HepG2 (cell line): ENCODE results near the gene SERPINE2. TPM values are rescaled to one million over a fixed set of nuclear protein-coding genes. Genes with fewer than 3 reads are reported as not detected.

ENCODE experiments used
- ARNTL ChIP-seq: sonication (generic); formaldehyde crosslinking; IDR thresholded peaks from 2 replicates; pipeline ENCODE4 v1.4.0; 2020; ENCODE audit warnings: mild to moderate bottlenecking, missing genetic modification reagents
- ATF1 ChIP-seq: IDR thresholded peaks from 2 replicates; pipeline ENCODE4 v1.6.1; 2016; ENCODE audit warnings: mild to moderate bottlenecking, control low read depth
- DPF2 ChIP-seq: sonication (generic); formaldehyde crosslinking; IDR thresholded peaks from 2 replicates; pipeline ENCODE4 v1.4.0; 2020; ENCODE audit warnings: mild to moderate bottlenecking, low read depth, missing genetic modification reagents, borderline replicate concordance
- ELF1 ChIP-seq: sonication (generic); formaldehyde crosslinking; IDR thresholded peaks from 2 replicates; pipeline ENCODE4 v1.4.0; 2020; ENCODE audit warnings: missing genetic modification reagents
- FOXP1 ChIP-seq, 2 experiments: fragments of 450-650 bp in 1 of 2; IDR thresholded peaks; 2 replicates each; pipeline ENCODE4 v1.6.1; 2017 to 2018; ENCODE audit warnings: antibody characterized with exemption in 1 of 2
- HCFC1 ChIP-seq: fragments of 150-350 bp; IDR thresholded peaks from 2 replicates; pipeline ENCODE4 v1.6.1; 2014; ENCODE audit warnings: low read depth, low read length
- HDAC2 ChIP-seq: sonication (generic); formaldehyde crosslinking; IDR thresholded peaks from 2 replicates; pipeline ENCODE4 v1.4.0; 2020; ENCODE audit warnings: missing genetic modification reagents
- HNRNPLL ChIP-seq: fragments of 200-400 bp; formaldehyde crosslinking; IDR thresholded peaks from 2 replicates; pipeline ENCODE4 v1.6.1; 2017; ENCODE audit warnings: mild to moderate bottlenecking, low read depth, low read length; ENCODE audit not compliant: poor library complexity, severe bottlenecking
- KDM4B ChIP-seq: sonication (generic); formaldehyde crosslinking; IDR thresholded peaks from 2 replicates; pipeline ENCODE4 v1.4.0; 2020; ENCODE audit warnings: missing genetic modification reagents
- KLF12 ChIP-seq: sonication (generic); formaldehyde crosslinking; IDR thresholded peaks from 2 replicates; pipeline ENCODE4 v1.4.0; 2020; ENCODE audit warnings: missing genetic modification reagents, borderline replicate concordance
- MAFF ChIP-seq: IDR thresholded peaks from 2 replicates; pipeline ENCODE4 v1.6.1; 2011; ENCODE audit warnings: low read depth, low read length, improper control_type of control experiment
- NR1H2 ChIP-seq: sonication (generic); formaldehyde crosslinking; IDR thresholded peaks from 2 replicates; pipeline ENCODE4 v1.8.1; 2022; ENCODE audit warnings: low read depth, missing genetic modification reagents, borderline replicate concordance
- PAWR ChIP-seq: sonication (generic); formaldehyde crosslinking; IDR thresholded peaks from 2 replicates; pipeline ENCODE4 v1.4.0; 2020; ENCODE audit warnings: missing genetic modification reagents, mild to moderate bottlenecking, borderline replicate concordance
- SP2 ChIP-seq: sonication (generic); formaldehyde crosslinking; IDR thresholded peaks from 2 replicates; pipeline ENCODE4 v1.5.1; 2020; ENCODE audit warnings: mild to moderate bottlenecking, missing genetic modification reagents
- ZBTB3 ChIP-seq: sonication (generic); formaldehyde crosslinking; IDR thresholded peaks from 2 replicates; pipeline ENCODE4 v1.4.0; 2020; ENCODE audit warnings: low read depth, mild to moderate bottlenecking, moderate library complexity, missing genetic modification reagents, borderline replicate concordance
- ZNF20 ChIP-seq: sonication (generic); formaldehyde crosslinking; IDR thresholded peaks from 2 replicates; pipeline ENCODE4 v1.4.0; 2020; ENCODE audit warnings: mild to moderate bottlenecking, moderate library complexity, missing genetic modification reagents
- ZNF225 ChIP-seq: sonication (generic); formaldehyde crosslinking; IDR thresholded peaks from 2 replicates; pipeline ENCODE4 v1.4.0; 2020; ENCODE audit warnings: mild to moderate bottlenecking, missing genetic modification reagents
- ZNF34 ChIP-seq: sonication (generic); formaldehyde crosslinking; IDR thresholded peaks from 2 replicates; pipeline ENCODE4 v1.4.0; 2020; ENCODE audit warnings: mild to moderate bottlenecking, missing genetic modification reagents, borderline replicate concordance
- ZNF616 ChIP-seq: sonication (generic); formaldehyde crosslinking; IDR thresholded peaks from 2 replicates; pipeline ENCODE4 v1.5.0; 2020; ENCODE audit warnings: low read depth, mild to moderate bottlenecking, missing genetic modification reagents
- ZNF672 ChIP-seq: sonication (generic); formaldehyde crosslinking; IDR thresholded peaks from 2 replicates; pipeline ENCODE4 v1.8.1; 2022; ENCODE audit warnings: missing genetic modification reagents
- ZNF788 ChIP-seq: sonication (generic); formaldehyde crosslinking; IDR thresholded peaks from 2 replicates; pipeline ENCODE4 v1.5.0; 2020; ENCODE audit warnings: mild to moderate bottlenecking, missing genetic modification reagents, borderline replicate concordance
- ZNF850 ChIP-seq: sonication (generic); formaldehyde crosslinking; conservative IDR thresholded peaks from 2 replicates; pipeline ENCODE4 v1.9.0; 2021; ENCODE audit warnings: mild to moderate bottlenecking, missing genetic modification reagents
- polyA plus RNA-seq, 8 experiments: library from polyadenylated mRNA; depleted of rRNA in 3 of 8; stranded (reverse) in 7 of 8; unstranded in 1 of 8; fragments of >200 nt; fragmentation: Illumina TruSeq in 4 of 8; extraction: Trizol in 4 of 8; gene quantifications; 2 replicates each; pipeline versions ENCODE4 v1.2.1 to v1.2.3, GENCODE V29; 2011 to 2016; ENCODE audit warnings: low read depth in 4 of 8, missing spikeins in 1 of 8, mixed read lengths in 1 of 8; ENCODE audit not compliant: insufficient read depth in 1 of 8
- total RNA-seq, 5 experiments: library from RNA; depleted of rRNA; stranded (reverse); fragments of >200 nt; fragmentation: Illumina TruSeq; extraction: Trizol; gene quantifications; 2 replicates each; pipeline ENCODE4 v1.2.3, GENCODE V29; 2016; ENCODE audit warnings: low read depth in 1 of 5
- TF ChIP-seq, protein P1 (sequence below): IDR thresholded peaks from 2 replicates; pipeline ENCODE4 v1.6.1; 2016; ENCODE audit warnings: control low read depth
- TF ChIP-seq, protein P2 (sequence below): sonication (generic); formaldehyde crosslinking; IDR thresholded peaks from 2 replicates; pipeline ENCODE4 v1.5.1; 2020; ENCODE audit warnings: mild to moderate bottlenecking, missing genetic modification reagents, borderline replicate concordance
- TF ChIP-seq, protein P3 (sequence below): sonication (generic); formaldehyde crosslinking; IDR thresholded peaks from 2 replicates; pipeline ENCODE4 v1.8.1; 2022; ENCODE audit warnings: mild to moderate bottlenecking, missing genetic modification reagents
- TF ChIP-seq, protein P4 (sequence below): sonication (generic); formaldehyde crosslinking; IDR thresholded peaks from 2 replicates; pipeline ENCODE4 v1.4.0; 2020; ENCODE audit warnings: missing genetic modification reagents

Gene SERPINE2
- total and polyA plus RNA-seq, 2 of the 13 experiments (the other 11 are each of a cell fraction or from before 2014, with no cell fraction given): 7.9 to 18.1 TPM

DNA sequence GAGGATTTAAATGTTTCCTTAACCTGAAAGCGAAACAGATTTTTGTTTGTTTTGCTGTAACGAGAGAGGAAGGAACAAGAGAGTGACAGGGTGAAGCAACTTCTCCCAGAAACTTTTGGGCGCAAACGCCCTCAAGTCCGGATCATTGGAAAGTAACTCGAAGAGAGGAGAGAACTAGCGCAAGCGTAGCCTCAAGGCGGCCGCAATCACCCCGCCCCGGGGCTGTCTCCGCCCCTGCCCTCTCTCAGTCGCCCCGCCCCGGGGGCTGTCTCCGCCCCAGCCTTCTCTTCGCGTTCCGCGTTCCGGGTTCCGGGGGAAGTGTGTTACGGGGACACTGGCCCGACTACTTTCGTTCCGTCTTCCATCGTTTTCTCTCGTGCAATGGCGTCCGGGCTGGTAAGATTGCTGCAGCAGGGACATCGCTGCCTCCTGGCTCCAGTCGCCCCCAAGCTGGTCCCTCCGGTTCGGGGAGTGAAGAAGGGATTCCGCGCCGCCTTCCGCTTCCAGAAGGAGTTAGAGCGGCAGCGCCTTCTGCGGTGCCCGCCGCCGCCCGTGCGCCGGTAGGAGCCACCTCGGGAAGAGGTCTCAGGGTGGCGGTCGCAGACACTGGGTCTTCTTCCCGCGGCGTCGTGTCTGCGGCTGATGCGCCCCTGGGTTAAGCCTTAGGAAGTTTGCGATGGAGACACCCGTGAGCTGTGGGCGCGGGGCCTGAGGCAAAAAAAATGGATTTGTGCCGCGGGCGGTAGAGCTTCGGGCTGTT lies 81.8 kb downstream of the SERPINE2 start, which contains the start of gene MRPL44 (continued):
- TF ChIP-seq HDAC2 (peak; percentile 99), ZNF34 (CRISPR knock-in tag) (peak; percentile 99), NR1H2 (CRISPR knock-in tag) (no peak; the same call in 1 of the 2 replicates), ZNF672 (no peak), FOXP1 (IDR thresholded peaks at IDR 0.05) (peak; percentile 19; the same call in 1 of the 2 replicates), FOXP1 (CRISPR knock-in tag; IDR thresholded peaks at IDR 0.05) (peak; percentile 54; the same call in 1 of the 2 replicates), ZNF225 (CRISPR knock-in tag) (peak; percentile 98), DPF2 (CRISPR knock-in tag) (0 out of 2 replicates have a peak, but pooled peaks have one; percentile 33), HNRNPLL (peak; percentile 99), PAWR (CRISPR knock-in tag) (peak; percentile 96), ELF1 (CRISPR knock-in tag) (peak; percentile 100), ZNF20 (CRISPR knock-in tag) (0 out of 2 replicates have a peak, but pooled peaks have one; percentile 67), ZNF616 (CRISPR knock-in tag) (peak; percentile 66; the same call in 1 of the 2 replicates), HCFC1 (peak; percentile 91), MAFF (no peak), ATF1 (CRISPR knock-in tag) (peak; percentile 67; the same call in 1 of the 2 replicates), ZBTB3 (CRISPR knock-in tag) (peak; percentile 91), ZNF788 (CRISPR knock-in tag) (peak; percentile 100), KLF12 (CRISPR knock-in tag) (peak; percentile 97), KDM4B (CRISPR knock-in tag) (peak; percentile 90; the same call in 1 of the 2 replicates), SP2 (CRISPR knock-in tag) (peak; percentile 70), ZNF850 (CRISPR knock-in tag) (0 out of 2 replicates have a peak, but pooled peaks have one; percentile 67), ARNTL (peak; percentile 92)
- TF ChIP-seq, protein P1, sequence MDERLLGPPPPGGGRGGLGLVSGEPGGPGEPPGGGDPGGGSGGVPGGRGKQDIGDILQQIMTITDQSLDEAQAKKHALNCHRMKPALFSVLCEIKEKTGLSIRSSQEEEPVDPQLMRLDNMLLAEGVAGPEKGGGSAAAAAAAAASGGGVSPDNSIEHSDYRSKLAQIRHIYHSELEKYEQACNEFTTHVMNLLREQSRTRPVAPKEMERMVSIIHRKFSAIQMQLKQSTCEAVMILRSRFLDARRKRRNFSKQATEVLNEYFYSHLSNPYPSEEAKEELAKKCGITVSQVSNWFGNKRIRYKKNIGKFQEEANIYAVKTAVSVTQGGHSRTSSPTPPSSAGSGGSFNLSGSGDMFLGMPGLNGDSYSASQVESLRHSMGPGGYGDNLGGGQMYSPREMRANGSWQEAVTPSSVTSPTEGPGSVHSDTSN (CRISPR knock-in tag): peak; percentile 9; the same call in 1 of the 2 replicates
- TF ChIP-seq, protein P2, sequence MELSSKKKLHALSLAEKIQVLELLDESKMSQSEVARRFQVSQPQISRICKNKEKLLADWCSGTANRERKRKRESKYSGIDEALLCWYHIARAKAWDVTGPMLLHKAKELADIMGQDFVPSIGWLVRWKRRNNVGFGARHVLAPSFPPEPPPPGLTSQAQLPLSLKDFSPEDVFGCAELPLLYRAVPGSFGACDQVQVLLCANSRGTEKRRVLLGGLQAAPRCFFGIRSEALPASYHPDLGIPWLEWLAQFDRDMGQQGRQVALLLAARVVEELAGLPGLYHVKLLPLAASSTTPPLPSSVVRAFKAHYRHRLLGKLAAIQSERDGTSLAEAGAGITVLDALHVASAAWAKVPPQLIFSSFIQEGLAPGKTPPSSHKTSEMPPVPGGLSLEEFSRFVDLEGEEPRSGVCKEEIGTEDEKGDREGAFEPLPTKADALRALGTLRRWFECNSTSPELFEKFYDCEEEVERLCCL (CRISPR knock-in tag): peak; percentile 52; the same call in 1 of the 2 replicates
- TF ChIP-seq, protein P3, sequence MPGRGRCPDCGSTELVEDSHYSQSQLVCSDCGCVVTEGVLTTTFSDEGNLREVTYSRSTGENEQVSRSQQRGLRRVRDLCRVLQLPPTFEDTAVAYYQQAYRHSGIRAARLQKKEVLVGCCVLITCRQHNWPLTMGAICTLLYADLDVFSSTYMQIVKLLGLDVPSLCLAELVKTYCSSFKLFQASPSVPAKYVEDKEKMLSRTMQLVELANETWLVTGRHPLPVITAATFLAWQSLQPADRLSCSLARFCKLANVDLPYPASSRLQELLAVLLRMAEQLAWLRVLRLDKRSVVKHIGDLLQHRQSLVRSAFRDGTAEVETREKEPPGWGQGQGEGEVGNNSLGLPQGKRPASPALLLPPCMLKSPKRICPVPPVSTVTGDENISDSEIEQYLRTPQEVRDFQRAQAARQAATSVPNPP (CRISPR knock-in tag): peak; percentile 98
- TF ChIP-seq, protein P4, sequence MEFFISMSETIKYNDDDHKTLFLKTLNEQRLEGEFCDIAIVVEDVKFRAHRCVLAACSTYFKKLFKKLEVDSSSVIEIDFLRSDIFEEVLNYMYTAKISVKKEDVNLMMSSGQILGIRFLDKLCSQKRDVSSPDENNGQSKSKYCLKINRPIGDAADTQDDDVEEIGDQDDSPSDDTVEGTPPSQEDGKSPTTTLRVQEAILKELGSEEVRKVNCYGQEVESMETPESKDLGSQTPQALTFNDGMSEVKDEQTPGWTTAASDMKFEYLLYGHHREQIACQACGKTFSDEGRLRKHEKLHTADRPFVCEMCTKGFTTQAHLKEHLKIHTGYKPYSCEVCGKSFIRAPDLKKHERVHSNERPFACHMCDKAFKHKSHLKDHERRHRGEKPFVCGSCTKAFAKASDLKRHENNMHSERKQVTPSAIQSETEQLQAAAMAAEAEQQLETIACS: peak; percentile 49; the same call in 1 of the 2 replicates
